HEK293 (cell line): Measurements from ENCODE around the gene ZNF653.

Experiments
- CTCF ChIA-PET: fragments of 350-600 bp; formaldehyde crosslinking; extraction: SDS; loops from one replicate; lab custom pipeline; 2021; ENCODE audit warnings: antibody characterized with exemption; lab: Yijun Ruan, JAX
- POLR2A ChIA-PET: fragments of 300-600 bp; formaldehyde crosslinking; extraction: SDS; loops from one replicate; lab custom pipeline; 2020; ENCODE audit warnings: antibody characterized with exemption, inconsistent platforms; lab: Yijun Ruan, JAX
- H3K27ac ChIP-seq: fragments of 200-500 bp; sonication (Bioruptor generic); 2 replicates; pipeline ENCODE4 v1.5.1; 2014; ENCODE audit warnings: low read depth, low read length, control low read depth, inconsistent platforms; ENCODE audit errors: extremely low read depth
- H3K36me3 ChIP-seq, 2 experiments: fragments of 200-500 bp in 1 of 2; sonication (Bioruptor generic) in 1 of 2; 1 replicate in 1 of 2; 2 replicates in 1 of 2; pipeline ENCODE4 v1.5.1; 2014 to 2017; ENCODE audit warnings: inconsistent platforms in 2 of 2, low read length in 2 of 2; ENCODE audit not compliant: control insufficient read depth in 2 of 2, insufficient read depth in 1 of 2
- H3K4me1 ChIP-seq: fragments of 200-500 bp; sonication (Bioruptor generic); 2 replicates; pipeline ENCODE4 v1.5.1; 2014; ENCODE audit warnings: mild to moderate bottlenecking, low read length, inconsistent platforms; ENCODE audit not compliant: control insufficient read depth, insufficient read depth
- H3K4me3 ChIP-seq: 2 replicates; pipeline ENCODE4 v1.5.1; 2011; ENCODE audit warnings: low read depth, mild to moderate bottlenecking, control low read depth, low read length, moderate library complexity
- H3K9me3 ChIP-seq: fragments of 200-500 bp; sonication (Bioruptor generic); 2 replicates; pipeline ENCODE4 v1.5.1; 2014; ENCODE audit warnings: low read depth, low read length, inconsistent platforms; ENCODE audit not compliant: control insufficient read depth, insufficient read depth
- BCL11A ChIP-seq: fragments of 450-650 bp; formaldehyde crosslinking; IDR thresholded peaks from 2 replicates; pipeline ENCODE4 v1.5.1; 2016; ENCODE audit warnings: low read depth, missing biosample characterization, missing genetic modification characterization
- EGR2 ChIP-seq: fragments of 450-650 bp; formaldehyde crosslinking; IDR thresholded peaks from 2 replicates; pipeline ENCODE4 v1.5.1; 2016; ENCODE audit warnings: low read depth, missing biosample characterization, missing genetic modification characterization
- KLF9 ChIP-seq: fragments of 450-650 bp; formaldehyde crosslinking; IDR thresholded peaks from 2 replicates; pipeline ENCODE4 v1.5.1; 2016; ENCODE audit warnings: missing biosample characterization, missing genetic modification characterization, low read depth
- SALL2 ChIP-seq: fragments of 450-650 bp; formaldehyde crosslinking; IDR thresholded peaks from 2 replicates; pipeline ENCODE4 v1.5.0; 2017; ENCODE audit warnings: missing biosample characterization, mild to moderate bottlenecking, missing genetic modification characterization, borderline replicate concordance
- ZBTB8A ChIP-seq: fragments of 450-650 bp; formaldehyde crosslinking; IDR thresholded peaks from 2 replicates; pipeline ENCODE4 v1.5.1; 2016; ENCODE audit warnings: missing biosample characterization, missing genetic modification characterization
- ZNF10 ChIP-seq: fragments of 450-650 bp; formaldehyde crosslinking; IDR thresholded peaks from 2 replicates; pipeline ENCODE4 v1.5.1; 2017; ENCODE audit warnings: missing biosample characterization, missing genetic modification characterization
- ZNF138 ChIP-seq: fragments of 450-650 bp; formaldehyde crosslinking; IDR thresholded peaks from 2 replicates; pipeline ENCODE4 v1.5.1; 2016; ENCODE audit warnings: missing biosample characterization, missing genetic modification characterization, borderline replicate concordance
- ZNF19 ChIP-seq: fragments of 450-650 bp; formaldehyde crosslinking; IDR thresholded peaks from 2 replicates; pipeline ENCODE4; 2016; ENCODE audit warnings: missing biosample characterization, missing genetic modification characterization, low read depth
- ZNF24 ChIP-seq: fragments of 450-650 bp; formaldehyde crosslinking; IDR thresholded peaks from 2 replicates; pipeline ENCODE4 v1.5.1; 2016; ENCODE audit warnings: missing biosample characterization, missing genetic modification characterization
- ZNF335 ChIP-seq: fragments of 450-650 bp; formaldehyde crosslinking; conservative IDR thresholded peaks from 2 replicates; pipeline ENCODE4 v1.5.1; 2016; ENCODE audit warnings: missing biosample characterization, missing genetic modification characterization
- ZNF391 ChIP-seq: fragments of 450-650 bp; formaldehyde crosslinking; IDR thresholded peaks from 2 replicates; pipeline ENCODE4 v1.5.1; 2016; ENCODE audit warnings: low read depth, missing biosample characterization, missing genetic modification characterization, borderline replicate concordance
- ZNF555 ChIP-seq: fragments of 450-650 bp; formaldehyde crosslinking; conservative IDR thresholded peaks from 2 replicates; pipeline ENCODE4 v1.5.1; 2017; ENCODE audit warnings: missing biosample characterization, mild to moderate bottlenecking, missing genetic modification characterization, inconsistent platforms
- ZNF660 ChIP-seq: fragments of 450-650 bp; IDR thresholded peaks from 2 replicates; pipeline ENCODE4 v1.5.1; 2018; ENCODE audit warnings: missing biosample characterization, mild to moderate bottlenecking, missing genetic modification characterization
- ZNF768 ChIP-seq: fragments of 450-650 bp; formaldehyde crosslinking; IDR thresholded peaks from 2 replicates; pipeline ENCODE4 v1.5.1; 2018; ENCODE audit warnings: missing biosample characterization, mild to moderate bottlenecking, missing genetic modification characterization
- ZSCAN30 ChIP-seq: fragments of 450-650 bp; IDR thresholded peaks from 2 replicates; pipeline ENCODE4 v1.5.1; 2018; ENCODE audit warnings: missing biosample characterization, mild to moderate bottlenecking, missing genetic modification characterization, moderate library complexity
- TF ChIP-seq, protein P1 (sequence below): fragments of 450-650 bp; formaldehyde crosslinking; IDR thresholded peaks from 2 replicates; pipeline ENCODE4 v1.5.1; 2016; ENCODE audit warnings: missing biosample characterization, missing genetic modification characterization
- TF ChIP-seq, protein P2 (sequence below): fragments of 450-650 bp; formaldehyde crosslinking; IDR thresholded peaks from 2 replicates; pipeline ENCODE4 v1.5.1; 2016; ENCODE audit warnings: missing biosample characterization, missing genetic modification characterization
- TF ChIP-seq, protein P3 (sequence below): fragments of 450-650 bp; formaldehyde crosslinking; IDR thresholded peaks from 2 replicates; pipeline ENCODE4 v1.5.1; 2017; ENCODE audit warnings: missing biosample characterization, missing genetic modification characterization
- TF ChIP-seq, protein P4 (sequence below): fragments of 450-650 bp; formaldehyde crosslinking; IDR thresholded peaks from 2 replicates; pipeline ENCODE4 v1.5.1; 2016; ENCODE audit warnings: missing biosample characterization, missing genetic modification characterization
- TF ChIP-seq, protein P5 (sequence below): fragments of 450-650 bp; formaldehyde crosslinking; IDR thresholded peaks from 2 replicates; pipeline ENCODE4 v1.5.1; 2016; ENCODE audit warnings: missing biosample characterization, missing genetic modification characterization
- TF ChIP-seq, protein P6 (sequence below): fragments of 450-650 bp; formaldehyde crosslinking; optimal IDR thresholded peaks from 2 replicates; pipeline ENCODE3; 2016; ENCODE audit warnings: missing biosample characterization, mild to moderate bottlenecking, missing genetic modification characterization
- TF ChIP-seq, protein P7 (sequence below): fragments of 450-650 bp; formaldehyde crosslinking; IDR thresholded peaks from 2 replicates; pipeline ENCODE4 v1.5.1; 2017; ENCODE audit warnings: missing biosample characterization, missing genetic modification characterization

Gene ZNF653

DNA sequence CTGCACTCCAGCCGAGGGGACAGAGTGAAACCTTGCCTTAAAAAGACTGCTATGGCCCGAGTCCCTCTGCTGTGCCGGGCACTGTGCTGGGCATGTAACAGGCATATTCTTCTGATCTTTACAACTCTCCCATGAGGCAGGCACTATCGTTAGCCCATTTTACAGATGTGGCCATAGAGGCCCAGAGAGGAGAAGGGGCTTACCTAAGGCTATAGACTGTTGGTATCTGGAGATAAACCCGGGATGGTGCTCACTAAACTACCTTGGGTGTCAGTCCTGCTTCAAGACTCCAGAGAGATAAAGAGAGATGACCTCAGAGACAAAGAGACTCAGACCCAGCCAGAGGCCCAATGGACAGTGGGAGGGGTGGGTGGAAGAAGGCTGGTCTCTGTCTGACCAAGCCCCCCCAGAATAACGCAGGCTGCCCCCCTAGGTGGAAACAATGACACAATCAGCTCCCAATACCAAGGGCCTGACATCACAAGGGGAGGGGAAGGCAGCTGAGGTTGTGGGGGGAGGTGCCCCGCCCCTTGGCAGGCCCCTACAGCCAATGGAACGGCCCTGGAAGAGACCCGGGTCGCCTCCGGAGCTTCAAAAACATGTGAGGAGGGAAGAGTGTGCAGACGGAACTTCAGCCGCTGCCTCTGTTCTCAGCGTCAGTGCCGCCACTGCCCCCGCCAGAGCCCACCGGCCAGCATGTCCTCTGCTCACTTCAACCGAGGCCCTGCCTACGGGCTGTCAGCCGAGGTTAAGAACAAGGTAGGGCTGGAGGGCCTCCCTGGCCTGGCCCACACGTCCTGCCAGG lies 32.8 kb upstream of the ZNF653 start, which contains the start of gene CNN1 (continued):
- TF ChIP-seq BCL11A (tag by site-specific recombination) (no peak), ZNF138 (tag by site-specific recombination) (no peak), ZNF19 (tag by site-specific recombination) (no peak), ZNF660 (tag by site-specific recombination) (no peak), ZNF555 (tag by site-specific recombination) (no peak)
- TF ChIP-seq, protein P1, sequence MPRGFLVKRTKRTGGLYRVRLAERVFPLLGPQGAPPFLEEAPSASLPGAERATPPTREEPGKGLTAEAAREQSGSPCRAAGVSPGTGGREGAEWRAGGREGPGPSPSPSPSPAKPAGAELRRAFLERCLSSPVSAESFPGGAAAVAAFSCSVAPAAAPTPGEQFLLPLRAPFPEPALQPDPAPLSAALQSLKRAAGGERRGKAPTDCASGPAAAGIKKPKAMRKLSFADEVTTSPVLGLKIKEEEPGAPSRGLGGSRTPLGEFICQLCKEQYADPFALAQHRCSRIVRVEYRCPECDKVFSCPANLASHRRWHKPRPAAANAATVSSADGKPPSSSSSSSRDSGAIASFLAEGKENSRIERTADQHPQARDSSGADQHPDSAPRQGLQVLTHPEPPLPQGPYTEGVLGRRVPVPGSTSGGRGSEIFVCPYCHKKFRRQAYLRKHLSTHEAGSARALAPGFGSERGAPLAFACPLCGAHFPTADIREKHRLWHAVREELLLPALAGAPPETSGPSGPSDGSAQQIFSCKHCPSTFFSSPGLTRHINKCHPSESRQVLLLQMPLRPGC: no peak
- TF ChIP-seq, protein P2, sequence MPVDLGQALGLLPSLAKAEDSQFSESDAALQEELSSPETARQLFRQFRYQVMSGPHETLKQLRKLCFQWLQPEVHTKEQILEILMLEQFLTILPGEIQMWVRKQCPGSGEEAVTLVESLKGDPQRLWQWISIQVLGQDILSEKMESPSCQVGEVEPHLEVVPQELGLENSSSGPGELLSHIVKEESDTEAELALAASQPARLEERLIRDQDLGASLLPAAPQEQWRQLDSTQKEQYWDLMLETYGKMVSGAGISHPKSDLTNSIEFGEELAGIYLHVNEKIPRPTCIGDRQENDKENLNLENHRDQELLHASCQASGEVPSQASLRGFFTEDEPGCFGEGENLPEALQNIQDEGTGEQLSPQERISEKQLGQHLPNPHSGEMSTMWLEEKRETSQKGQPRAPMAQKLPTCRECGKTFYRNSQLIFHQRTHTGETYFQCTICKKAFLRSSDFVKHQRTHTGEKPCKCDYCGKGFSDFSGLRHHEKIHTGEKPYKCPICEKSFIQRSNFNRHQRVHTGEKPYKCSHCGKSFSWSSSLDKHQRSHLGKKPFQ: no peak
- TF ChIP-seq, protein P3, sequence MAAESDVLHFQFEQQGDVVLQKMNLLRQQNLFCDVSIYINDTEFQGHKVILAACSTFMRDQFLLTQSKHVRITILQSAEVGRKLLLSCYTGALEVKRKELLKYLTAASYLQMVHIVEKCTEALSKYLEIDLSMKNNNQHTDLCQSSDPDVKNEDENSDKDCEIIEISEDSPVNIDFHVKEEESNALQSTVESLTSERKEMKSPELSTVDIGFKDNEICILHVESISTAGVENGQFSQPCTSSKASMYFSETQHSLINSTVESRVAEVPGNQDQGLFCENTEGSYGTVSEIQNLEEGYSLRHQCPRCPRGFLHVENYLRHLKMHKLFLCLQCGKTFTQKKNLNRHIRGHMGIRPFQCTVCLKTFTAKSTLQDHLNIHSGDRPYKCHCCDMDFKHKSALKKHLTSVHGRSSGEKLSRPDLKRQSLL (tag by site-specific recombination): no peak
- TF ChIP-seq, protein P4, sequence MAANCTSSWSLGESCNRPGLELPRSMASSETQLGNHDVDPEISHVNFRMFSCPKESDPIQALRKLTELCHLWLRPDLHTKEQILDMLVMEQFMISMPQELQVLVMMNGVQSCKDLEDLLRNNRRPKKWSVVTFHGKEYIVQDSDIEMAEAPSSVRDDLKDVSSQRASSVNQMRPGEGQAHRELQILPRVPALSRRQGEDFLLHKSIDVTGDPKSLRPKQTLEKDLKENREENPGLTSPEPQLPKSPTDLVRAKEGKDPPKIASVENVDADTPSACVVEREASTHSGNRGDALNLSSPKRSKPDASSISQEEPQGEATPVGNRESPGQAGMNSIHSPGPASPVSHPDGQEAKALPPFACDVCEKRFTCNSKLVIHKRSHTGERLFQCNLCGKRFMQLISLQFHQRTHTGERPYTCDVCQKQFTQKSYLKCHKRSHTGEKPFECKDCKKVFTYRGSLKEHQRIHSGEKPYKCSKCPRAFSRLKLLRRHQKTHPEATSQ (tag by site-specific recombination): no peak

DNA sequence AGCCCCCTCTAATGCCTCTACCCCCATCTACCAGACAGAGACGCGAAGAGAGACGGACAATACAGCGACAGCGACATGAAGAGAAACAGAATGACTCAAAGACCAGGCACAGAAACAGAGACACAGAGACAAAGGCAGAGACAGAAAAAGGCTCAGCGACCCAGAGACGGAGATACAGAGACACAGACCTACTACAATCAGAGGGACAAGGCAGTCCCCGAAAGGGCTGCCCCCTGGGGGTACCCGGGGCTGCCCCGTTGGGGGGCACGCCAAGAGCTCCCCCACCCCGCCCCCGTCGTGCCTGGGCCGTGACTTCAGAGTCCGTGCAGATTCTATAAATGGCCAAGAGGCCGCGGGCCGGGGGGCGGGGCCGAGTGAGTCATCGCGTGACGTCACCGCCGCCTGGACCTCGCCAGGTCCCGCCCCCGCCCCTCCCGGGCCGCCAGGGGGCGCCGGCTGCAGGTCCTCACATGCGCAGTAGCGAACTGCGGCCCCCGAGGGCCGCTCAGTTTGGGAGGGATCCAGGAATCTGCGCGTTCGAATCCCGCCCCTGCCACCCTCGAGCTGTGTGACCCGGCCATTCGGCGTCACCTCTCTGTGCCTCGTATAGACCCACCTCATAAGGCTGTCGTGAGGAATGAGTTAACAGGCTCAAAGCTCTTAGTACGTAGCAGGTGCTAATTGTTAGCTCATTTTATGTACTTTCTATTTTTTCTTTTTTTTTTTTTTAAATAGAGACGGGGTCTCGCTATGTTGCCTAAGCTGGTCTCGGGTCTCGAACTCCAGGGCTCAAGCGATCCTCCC lies 30.4 kb upstream of the ZNF653 start:
- no peaks in the 10 kb centered on the region for H3K9me3 ChIP-seq
- H3K27ac ChIP-seq: no peak overlapping the region
- H3K36me3 ChIP-seq: no peaks in the 10 kb centered on the region
- H3K4me1 ChIP-seq: no peaks in the 10 kb centered on the region
- ChIA-PET CTCF (interaction anchor here (0.5 to 1.3 kb wide), 14 partner anchors 8 to 1201 kb away, joined by 3 to 5 read pairs (median 3); no protein-coding TSS in a partner anchor), POLR2A (interaction anchor here (0.6 to 1.4 kb wide), 4 partner anchors 16 to 69 kb away, joined by 3 to 5 read pairs (median 4); partner anchors contain the start of gene ELOF1)
- peak overlapping the region; percentile 28 for H3K4me3 ChIP-seq
- TF ChIP-seq ZNF24 (tag by site-specific recombination): peak; percentile 75
- TF ChIP-seq ZBTB8A (tag by site-specific recombination): peak; percentile 32; the same call in 1 of the 2 replicates
- TF ChIP-seq EGR2 (tag by site-specific recombination): peak; percentile 44; the same call in 1 of the 2 replicates
- TF ChIP-seq ZNF335 (tag by site-specific recombination): peak; percentile 67
- peak; percentile 99; the same call in 1 of the 2 replicates for TF ChIP-seq ZNF768 (tag by site-specific recombination)
- TF ChIP-seq ZSCAN30 (tag by site-specific recombination): peak; percentile 91
- 0 out of 2 replicates have a peak, but pooled peaks have one; percentile 26 for TF ChIP-seq ZNF391 (tag by site-specific recombination)
- TF ChIP-seq, protein P5, sequence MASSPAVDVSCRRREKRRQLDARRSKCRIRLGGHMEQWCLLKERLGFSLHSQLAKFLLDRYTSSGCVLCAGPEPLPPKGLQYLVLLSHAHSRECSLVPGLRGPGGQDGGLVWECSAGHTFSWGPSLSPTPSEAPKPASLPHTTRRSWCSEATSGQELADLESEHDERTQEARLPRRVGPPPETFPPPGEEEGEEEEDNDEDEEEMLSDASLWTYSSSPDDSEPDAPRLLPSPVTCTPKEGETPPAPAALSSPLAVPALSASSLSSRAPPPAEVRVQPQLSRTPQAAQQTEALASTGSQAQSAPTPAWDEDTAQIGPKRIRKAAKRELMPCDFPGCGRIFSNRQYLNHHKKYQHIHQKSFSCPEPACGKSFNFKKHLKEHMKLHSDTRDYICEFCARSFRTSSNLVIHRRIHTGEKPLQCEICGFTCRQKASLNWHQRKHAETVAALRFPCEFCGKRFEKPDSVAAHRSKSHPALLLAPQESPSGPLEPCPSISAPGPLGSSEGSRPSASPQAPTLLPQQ (tag by site-specific recombination): peak; percentile 48
- no peak for TF ChIP-seq ZNF10 (tag by site-specific recombination)
- peak; percentile 94 for TF ChIP-seq KLF9 (tag by site-specific recombination)
- TF ChIP-seq SALL2 (tag by site-specific recombination): no peak
- TF ChIP-seq, protein P6, sequence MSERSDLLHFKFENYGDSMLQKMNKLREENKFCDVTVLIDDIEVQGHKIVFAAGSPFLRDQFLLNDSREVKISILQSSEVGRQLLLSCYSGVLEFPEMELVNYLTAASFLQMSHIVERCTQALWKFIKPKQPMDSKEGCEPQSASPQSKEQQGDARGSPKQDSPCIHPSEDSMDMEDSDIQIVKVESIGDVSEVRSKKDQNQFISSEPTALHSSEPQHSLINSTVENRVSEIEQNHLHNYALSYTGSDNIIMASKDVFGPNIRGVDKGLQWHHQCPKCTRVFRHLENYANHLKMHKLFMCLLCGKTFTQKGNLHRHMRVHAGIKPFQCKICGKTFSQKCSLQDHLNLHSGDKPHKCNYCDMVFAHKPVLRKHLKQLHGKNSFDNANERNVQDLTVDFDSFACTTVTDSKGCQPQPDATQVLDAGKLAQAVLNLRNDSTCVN (tag by site-specific recombination): peak; percentile 29
- TF ChIP-seq, protein P7, sequence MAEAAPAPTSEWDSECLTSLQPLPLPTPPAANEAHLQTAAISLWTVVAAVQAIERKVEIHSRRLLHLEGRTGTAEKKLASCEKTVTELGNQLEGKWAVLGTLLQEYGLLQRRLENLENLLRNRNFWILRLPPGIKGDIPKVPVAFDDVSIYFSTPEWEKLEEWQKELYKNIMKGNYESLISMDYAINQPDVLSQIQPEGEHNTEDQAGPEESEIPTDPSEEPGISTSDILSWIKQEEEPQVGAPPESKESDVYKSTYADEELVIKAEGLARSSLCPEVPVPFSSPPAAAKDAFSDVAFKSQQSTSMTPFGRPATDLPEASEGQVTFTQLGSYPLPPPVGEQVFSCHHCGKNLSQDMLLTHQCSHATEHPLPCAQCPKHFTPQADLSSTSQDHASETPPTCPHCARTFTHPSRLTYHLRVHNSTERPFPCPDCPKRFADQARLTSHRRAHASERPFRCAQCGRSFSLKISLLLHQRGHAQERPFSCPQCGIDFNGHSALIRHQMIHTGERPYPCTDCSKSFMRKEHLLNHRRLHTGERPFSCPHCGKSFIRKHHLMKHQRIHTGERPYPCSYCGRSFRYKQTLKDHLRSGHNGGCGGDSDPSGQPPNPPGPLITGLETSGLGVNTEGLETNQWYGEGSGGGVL (tag by site-specific recombination): no peak; the same call in 1 of the 2 replicates
